Measurements from ENCODE around the gene CRLF2.

- TF ChIP-seq CTCF (IDR thresholded peaks at IDR 0.05; ENCODE audit: extremely low read depth in 1 of 2, insufficient read depth in 1 of 2, low read depth in 1 of 2, low read length in 2 of 2) = no peak
- TF ChIP-seq POLR2A (IDR thresholded peaks at IDR 0.05; ENCODE audit: low read depth, low read length) = no peak
- TF ChIP-seq POLR2AphosphoS5 (IDR thresholded peaks at IDR 0.05; ENCODE audit: insufficient read depth, low read depth, low read length) = no peak
- TF ChIP-seq FOS (IDR thresholded peaks at IDR 0.05; ENCODE audit: borderline replicate concordance, insufficient read depth, low read length) = no peak
- TF ChIP-seq MYC (IDR thresholded peaks at IDR 0.05; ENCODE audit: low read depth, low read length) = no peak
- no peak for TF ChIP-seq MAX (IDR thresholded peaks at IDR 0.05; ENCODE audit: insufficient read depth, insufficient read length)
- TF ChIP-seq EZH2 (IDR thresholded peaks at IDR 0.05; ENCODE audit: borderline replicate concordance, low read depth, low read length, severe bottlenecking) = no peak
- TF ChIP-seq GATA2 (IDR thresholded peaks at IDR 0.05; ENCODE audit: insufficient read depth, insufficient read length, low read depth, low read length) = no peak
- TF ChIP-seq JUN (IDR thresholded peaks at IDR 0.05; ENCODE audit: borderline replicate concordance, insufficient read depth, insufficient read length, low read depth) = no peak
Observed at GRCh38 chrX:1261285-1261684, 48.8 kb upstream of the CRLF2 start.
